Measurements from ENCODE around the gene CNTN4. TPM values are rescaled to one million over a fixed set of nuclear protein-coding genes. Genes with fewer than 3 reads are reported as not detected.
"Not testable (repeated sequence)": the region's sequence is repeated elsewhere in the genome, so short reads cannot be mapped to it uniquely, and the experiment has no call there.

Gene CNTN4
- total RNA-seq, 2 donors from 2014 or later, result 9.1 to 16.8 TPM

- ATAC-seq, result no peak
- DNase-seq, result no peak
- intact Hi-C loops (cut with DNase I, micrococcal nuclease), result no loop called here
Observed at GRCh38 chr3:2802429-2802828, 703.8 kb downstream of the CNTN4 start.

DNA sequence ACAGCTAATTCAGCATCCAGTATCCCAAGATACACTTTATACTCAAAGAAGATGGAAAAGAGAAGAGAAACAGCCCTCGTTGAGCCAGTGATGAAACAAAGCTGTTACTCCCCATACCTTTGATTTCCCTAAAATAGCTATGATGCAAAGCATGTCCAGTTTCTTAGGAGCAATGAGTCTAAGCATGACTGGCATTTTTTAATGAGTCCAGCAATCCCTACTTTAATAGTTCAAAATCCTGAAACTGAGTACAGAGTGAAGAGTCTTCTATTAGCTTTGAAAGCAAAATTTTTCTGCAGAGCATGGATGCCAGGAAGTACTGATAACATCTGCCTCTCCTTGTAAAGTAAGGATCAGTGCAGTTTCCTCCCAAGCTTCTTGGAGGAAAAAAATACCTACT, 708.8 kb downstream of the CNTN4 start:
- intact Hi-C loops (cut with DNase I, micrococcal nuclease), result no loop called here

GRCh38 chr3:2810723-2811122, 712.1 kb downstream of the CNTN4 start:
- ATAC-seq (no peak), DNase-seq (no peak)
- intact Hi-C loops (cut with DNase I, micrococcal nuclease), result no loop called here

More for the DNA sequence above, 708.8 kb downstream of the CNTN4 start:
- DNase-seq (no peak), ATAC-seq (no peak)

- no peak for ATAC-seq
- intact Hi-C loops (cut with DNase I, micrococcal nuclease), result no loop called here
- DNase-seq, result no peak
Observed at GRCh38 chr3:2819571-2819970, 720.9 kb downstream of the CNTN4 start.

GRCh38 chr3:2820982-2821381, 722.3 kb downstream of the CNTN4 start:
- DNase-seq; ATAC-seq; intact Hi-C loops (cut with DNase I, micrococcal nuclease): not testable (repeated sequence)

DNA sequence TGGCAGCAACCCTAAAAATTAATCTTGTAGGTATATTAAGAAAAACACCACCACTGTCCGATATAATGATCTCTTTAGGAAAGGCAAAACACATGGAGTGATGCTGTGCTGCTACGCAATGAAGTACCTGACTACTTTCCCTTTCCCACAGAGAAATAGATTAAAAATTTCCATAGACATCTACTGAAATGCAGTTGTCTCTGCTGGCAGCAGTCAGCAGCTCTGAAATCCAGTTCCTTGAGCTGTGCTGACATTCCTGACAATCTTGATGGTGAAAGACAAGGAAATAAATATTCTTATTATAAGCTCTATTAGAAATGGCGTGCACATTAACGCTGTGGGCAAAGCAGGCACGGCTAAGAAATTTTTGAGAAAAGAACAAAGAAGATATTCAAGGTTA, 723.9 kb downstream of the CNTN4 start:
- ATAC-seq, result no peak
- intact Hi-C loops (cut with DNase I, micrococcal nuclease), result no loop called here
- no peak for DNase-seq

DNA sequence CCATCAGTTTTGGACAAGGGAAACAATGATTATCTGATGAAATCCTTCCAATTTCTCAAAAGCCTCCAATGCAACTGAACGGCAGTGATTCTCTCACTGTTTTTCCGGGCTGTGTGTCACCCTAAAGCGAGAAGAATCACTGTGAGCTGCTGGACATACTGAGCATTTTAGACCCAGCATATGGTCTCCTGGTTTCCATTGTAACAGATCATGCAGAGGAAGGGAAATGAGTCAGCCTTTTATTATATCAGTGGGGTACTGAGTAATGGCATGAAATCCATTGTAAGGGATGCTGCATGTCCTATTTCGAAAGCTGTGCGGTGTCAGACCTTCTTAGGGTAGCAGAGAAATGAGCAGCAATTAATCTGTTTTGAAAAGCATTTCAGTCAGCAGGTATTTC, 724.4 kb downstream of the CNTN4 start:
- DNase-seq (no peak), ATAC-seq (no peak)
- intact Hi-C loops (cut with DNase I, micrococcal nuclease), result no loop called here

GRCh38 chr3:2823437-2824211, 725.0 kb downstream of the CNTN4 start:
- DNase-seq (no peak), ATAC-seq (no peak)
- intact Hi-C loops (cut with DNase I, micrococcal nuclease), result no loop called here

GRCh38 chr3:2826036-2826435, 727.4 kb downstream of the CNTN4 start:
- ATAC-seq, result no peak
- intact Hi-C loops (cut with DNase I, micrococcal nuclease), result no loop called here
- DNase-seq, result no peak

- ATAC-seq (no peak), DNase-seq (no peak)
- intact Hi-C loops (cut with DNase I, micrococcal nuclease), result no loop called here
Observed at GRCh38 chr3:2826453-2826852, 727.8 kb downstream of the CNTN4 start.

- ATAC-seq (no peak), DNase-seq (no peak)
- intact Hi-C loops (cut with DNase I, micrococcal nuclease), result no loop called here
Observed at GRCh38 chr3:2837239-2837638, 738.6 kb downstream of the CNTN4 start.

GRCh38 chr3:2837910-2838309, 739.2 kb downstream of the CNTN4 start:
- DNase-seq, result no peak
- intact Hi-C loops (cut with DNase I, micrococcal nuclease), result no loop called here

GRCh38 chr3:2838546-2839157, 740.0 kb downstream of the CNTN4 start:
- ATAC-seq (no peak), DNase-seq (no peak)
- intact Hi-C loops (cut with DNase I, micrococcal nuclease), result no loop called here

More at GRCh38 chr3:2837910-2838309, 739.2 kb downstream of the CNTN4 start:
- ATAC-seq, result no peak

- intact Hi-C loops (cut with DNase I, micrococcal nuclease), result no loop called here
- DNase-seq (no peak), ATAC-seq (no peak)
Observed at GRCh38 chr3:2839876-2840275, 741.2 kb downstream of the CNTN4 start.

GRCh38 chr3:2847062-2847841, 748.6 kb downstream of the CNTN4 start:
- ATAC-seq (no peak), DNase-seq (no peak)
- intact Hi-C loops (cut with DNase I, micrococcal nuclease), result no loop called here

- intact Hi-C loops (cut with DNase I, micrococcal nuclease), result no loop called here
- DNase-seq (no peak), ATAC-seq (no peak)
Observed at GRCh38 chr3:2849092-2849491, 750.4 kb downstream of the CNTN4 start.

GRCh38 chr3:2850701-2851100, 752.0 kb downstream of the CNTN4 start:
- no peak for ATAC-seq
- intact Hi-C loops (cut with DNase I, micrococcal nuclease), result no loop called here
- DNase-seq, result no peak

DNA sequence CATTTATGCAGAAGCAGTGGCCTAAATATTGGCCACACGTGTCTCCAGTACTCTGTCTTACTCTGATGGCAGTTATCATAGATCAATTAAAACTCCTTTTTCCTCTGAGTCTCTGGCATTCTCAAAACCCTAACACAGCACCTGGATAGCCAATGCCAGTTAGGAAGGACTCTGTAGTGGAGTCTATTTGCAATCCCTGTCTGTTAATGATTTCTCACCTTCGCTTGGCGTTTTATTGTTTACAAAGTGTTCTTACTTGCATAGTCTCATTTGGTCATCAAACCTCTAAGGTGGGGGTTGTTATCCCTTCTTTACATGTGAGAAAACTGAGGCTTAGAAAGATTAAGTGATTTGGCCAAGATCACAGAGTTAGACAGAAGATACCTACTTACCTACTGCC, 752.7 kb downstream of the CNTN4 start:
- peak; percentile 91 for ATAC-seq

GRCh38 chr3:2851835-2852234, 753.2 kb downstream of the CNTN4 start:
- DNase-seq (peak in 1 of 2 donors; percentile 45), ATAC-seq (peak; percentile 77)
- intact Hi-C loops (cut with DNase I, micrococcal nuclease), result no loop called here

More for the DNA sequence above, 752.7 kb downstream of the CNTN4 start:
- intact Hi-C loops (cut with DNase I, micrococcal nuclease), result no loop called here
- no peak for DNase-seq

GRCh38 chr3:2853651-2854050, 755.0 kb downstream of the CNTN4 start:
- ATAC-seq, result no peak
- intact Hi-C loops (cut with DNase I, micrococcal nuclease), result no loop called here
- DNase-seq, result no peak
